ENCODE data around the gene FASN.
A peak's percentile ranks its signal among the peaks of the same experiment; 100 is the strongest.

The FASN gene

GRCh38 chr17:82064433-82065192, 33.4 kb downstream of the FASN start:
- H3K79me2 ChIP-seq (ENCODE audit: low read length) = peaks cover 30% of the 10 kb centered on the region
- no peaks in the 10 kb centered on the region for H3K9me3 ChIP-seq (replicated peaks; ENCODE audit: insufficient read depth, low read length)
- no peaks in the 10 kb centered on the region for H3K9me2 ChIP-seq (replicated peaks; ENCODE audit: insufficient read depth, low read length)
- DNase-seq = peak; percentile 81
- peak overlapping the region; percentile 70; the same call in 1 of the 2 replicates for H3K27ac ChIP-seq (ENCODE audit: low read length)
- peaks cover 12% of the 10 kb centered on the region for H3K4me1 ChIP-seq (ENCODE audit: low read length)
- H3K4me2 ChIP-seq (ENCODE audit: low read depth, low read length) = peak overlapping the region; percentile 99
- peaks cover 3% of the 10 kb centered on the region; the same call in 1 of the 2 replicates for H4K20me1 ChIP-seq (ENCODE audit: insufficient read depth, low read length)
- H3F3A ChIP-seq (ENCODE audit: insufficient read depth, low read length) = peaks cover 15% of the 10 kb centered on the region
- H2AFZ ChIP-seq (ENCODE audit: low read length) = peak overlapping the region; percentile 46
- H3K27me3 ChIP-seq (replicated peaks; ENCODE audit: insufficient read depth, low read length) = no peaks in the 10 kb centered on the region
- H3K4me3 ChIP-seq (ENCODE audit: low read length) = peak overlapping the region; percentile 96
- H3K9ac ChIP-seq (ENCODE audit: low read length) = peak overlapping the region; percentile 93
- 0 out of 2 replicates have a peak, but pooled peaks cover 4% of the 10 kb centered on the region for H3K36me3 ChIP-seq (replicated peaks; ENCODE audit: insufficient read depth, low read length)
- TF ChIP-seq EZH2 (optimal IDR thresholded peaks at IDR 0.05; ENCODE audit: low read depth, low read length) (no peak), EZH2phosphoT487 (IDR thresholded peaks at IDR 0.05; ENCODE audit: low read length) (no peak), CTCF (IDR thresholded peaks at IDR 0.05; ENCODE audit: low read length) (no peak)

GRCh38 chr17:82063424-82064415, 34.3 kb downstream of the FASN start:
- peak overlapping the region; percentile 99 for H3K4me2 ChIP-seq (ENCODE audit: low read depth, low read length)
- 0 out of 2 replicates have a peak, but pooled peaks cover 4% of the 10 kb centered on the region for H3K36me3 ChIP-seq (replicated peaks; ENCODE audit: insufficient read depth, low read length)

More at GRCh38 chr17:82063424-82064415, 34.3 kb downstream of the FASN start:
- H3K9me3 ChIP-seq (replicated peaks; ENCODE audit: insufficient read depth, low read length) = no peaks in the 10 kb centered on the region
- peaks cover 12% of the 10 kb centered on the region for H3K4me1 ChIP-seq (ENCODE audit: low read length)
- peak overlapping the region; percentile 93; the same call in 1 of the 2 replicates for H3K9ac ChIP-seq (ENCODE audit: low read length)
- TF ChIP-seq CTCF (IDR thresholded peaks at IDR 0.05; ENCODE audit: low read length) = no peak
- no peak for TF ChIP-seq EZH2 (optimal IDR thresholded peaks at IDR 0.05; ENCODE audit: low read depth, low read length)
- no peaks in the 10 kb centered on the region for H3K9me2 ChIP-seq (replicated peaks; ENCODE audit: insufficient read depth, low read length)
- no peaks in the 10 kb centered on the region for H3K27me3 ChIP-seq (replicated peaks; ENCODE audit: insufficient read depth, low read length)
- peaks cover 15% of the 10 kb centered on the region for H3F3A ChIP-seq (ENCODE audit: insufficient read depth, low read length)
- H3K27ac ChIP-seq (ENCODE audit: low read length) = peak overlapping the region; percentile 70; the same call in 1 of the 2 replicates
- DNase-seq = no peak
- peak overlapping the region; percentile 96; the same call in 1 of the 2 replicates for H3K4me3 ChIP-seq (ENCODE audit: low read length)
- H4K20me1 ChIP-seq (ENCODE audit: insufficient read depth, low read length) = peaks cover 3% of the 10 kb centered on the region; the same call in 1 of the 2 replicates
- no peak overlapping the region for H2AFZ ChIP-seq (ENCODE audit: low read length)
- peaks cover 30% of the 10 kb centered on the region for H3K79me2 ChIP-seq (ENCODE audit: low read length)

Measured in MM.1S (cell line).